Adipose tissue (tissue), 3 donors: ENCODE measurements around the gene PDE11A. TPM values are rescaled to one million over a fixed set of nuclear protein-coding genes. Genes with fewer than 3 reads are reported as not detected.

ENCODE experiments used
- polyA plus RNA-seq, 3 donors: library from polyadenylated mRNA; stranded (reverse); fragments of 200-250 nt; gene quantifications; one replicate each; pipeline ENCODE4 v1.2.3, GENCODE V29; 2013
- donor health status: healthy with polysubstance abuse.
- donor health status: Bipolar disorder and iron deficiency.
- donor health status: healthy.

Gene PDE11A
- polyA plus RNA-seq, 3 donors = 0.11 to 0.72 (median 0.27) TPM

Other genes with a start within 250 kb of the PDE11A start
- 1 to 10 TPM; 6.1 to 8.2 (median 6.9) TPM for gene RBM45, start 39.7 kb upstream of the PDE11A start, polyA plus RNA-seq
- under 1 TPM; 0.22 to 0.48 (median 0.43) TPM for gene OSBPL6, start 121.7 kb upstream of the PDE11A start, polyA plus RNA-seq